H1 (cell line): ENCODE measurements around the gene MYBPHL.

Experiments
- CBX5 ChIP-seq: fragments of 300-800, 300-1000 bp; sonication (generic); IDR thresholded peaks from 2 replicates; pipeline ENCODE4 v1.7.1; 2016; ENCODE audit warnings: antibody characterized with exemption, low read length, low read depth
- CHD1 ChIP-seq: IDR thresholded peaks from 2 replicates; pipeline ENCODE4 v1.6.1; 2012; ENCODE audit warnings: low read depth, low read length, improper control_type of control experiment
- HDAC2 ChIP-seq, 2 experiments: fragments of 300-600 bp in 1 of 2; sonication (generic) in 1 of 2; IDR thresholded peaks; 2 replicates each; pipeline ENCODE4 v1.6.1; 2011 to 2012; ENCODE audit warnings: low read depth in 2 of 2, low read length in 2 of 2, mild to moderate bottlenecking in 2 of 2, moderate library complexity in 2 of 2, borderline replicate concordance in 1 of 2, inconsistent platforms in 1 of 2
- JUND ChIP-seq: IDR thresholded peaks from 2 replicates; pipeline ENCODE4 v1.6.1; 2011; ENCODE audit warnings: mild to moderate bottlenecking, improper control_type of control experiment, low read length
- KDM4A ChIP-seq: IDR thresholded peaks from one replicate; pipeline ENCODE4 v1.7.1; 2012; ENCODE audit warnings: low read depth, mild to moderate bottlenecking, moderate library complexity, low read length, inconsistent platforms; ENCODE audit not compliant: severe bottlenecking
- POLR2A ChIP-seq, 2 experiments: IDR thresholded peaks; 1 replicate in 1 of 2; 2 replicates in 1 of 2; pipeline ENCODE4 v1.6.1; 2011; ENCODE audit warnings: low read depth in 2 of 2, low read length in 2 of 2, mild to moderate bottlenecking in 2 of 2; ENCODE audit errors: control extremely low read depth in 1 of 2
- POLR2AphosphoS5 ChIP-seq: IDR thresholded peaks from 2 replicates; pipeline ENCODE4 v1.6.1; 2011; ENCODE audit warnings: low read depth, low read length
- TAF1 ChIP-seq: IDR thresholded peaks from 2 replicates; pipeline ENCODE4 v1.6.1; 2011; ENCODE audit warnings: mild to moderate bottlenecking, low read depth, low read length
- TF ChIP-seq, protein P1 (sequence below), 3 experiments: IDR thresholded peaks; 1 replicate in 2 of 3; 2 replicates in 1 of 3; pipeline versions ENCODE4 v1.5.1 to v1.6.1; 2011; ENCODE audit warnings: low read length in 3 of 3, mild to moderate bottlenecking in 3 of 3, inconsistent platforms in 2 of 3, low read depth in 1 of 3, moderate library complexity in 1 of 3; ENCODE audit not compliant: insufficient read depth in 1 of 3; ENCODE audit errors: control extremely low read depth in 1 of 3

DNA sequence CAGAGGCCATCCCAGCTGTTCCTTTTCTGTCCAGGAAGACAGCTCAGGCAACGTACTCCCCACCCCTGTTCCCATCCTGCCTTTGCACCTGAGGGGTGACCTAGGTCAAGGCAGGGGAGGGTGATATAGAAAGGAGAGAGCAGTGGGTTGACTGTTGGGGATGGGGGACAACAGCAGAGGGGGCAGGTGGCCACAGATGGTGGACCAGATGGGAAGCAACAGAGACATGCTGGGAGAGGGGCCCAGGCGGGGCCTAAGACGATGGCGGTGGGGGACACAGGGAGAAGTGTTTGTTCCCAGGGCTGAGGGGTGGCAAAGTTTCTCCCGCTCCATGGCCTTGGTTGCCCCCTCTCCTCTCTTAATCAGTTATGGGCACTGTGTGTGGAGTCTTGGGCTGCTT lies 51.1 kb downstream of the MYBPHL start:
- TF ChIP-seq, protein P1, sequence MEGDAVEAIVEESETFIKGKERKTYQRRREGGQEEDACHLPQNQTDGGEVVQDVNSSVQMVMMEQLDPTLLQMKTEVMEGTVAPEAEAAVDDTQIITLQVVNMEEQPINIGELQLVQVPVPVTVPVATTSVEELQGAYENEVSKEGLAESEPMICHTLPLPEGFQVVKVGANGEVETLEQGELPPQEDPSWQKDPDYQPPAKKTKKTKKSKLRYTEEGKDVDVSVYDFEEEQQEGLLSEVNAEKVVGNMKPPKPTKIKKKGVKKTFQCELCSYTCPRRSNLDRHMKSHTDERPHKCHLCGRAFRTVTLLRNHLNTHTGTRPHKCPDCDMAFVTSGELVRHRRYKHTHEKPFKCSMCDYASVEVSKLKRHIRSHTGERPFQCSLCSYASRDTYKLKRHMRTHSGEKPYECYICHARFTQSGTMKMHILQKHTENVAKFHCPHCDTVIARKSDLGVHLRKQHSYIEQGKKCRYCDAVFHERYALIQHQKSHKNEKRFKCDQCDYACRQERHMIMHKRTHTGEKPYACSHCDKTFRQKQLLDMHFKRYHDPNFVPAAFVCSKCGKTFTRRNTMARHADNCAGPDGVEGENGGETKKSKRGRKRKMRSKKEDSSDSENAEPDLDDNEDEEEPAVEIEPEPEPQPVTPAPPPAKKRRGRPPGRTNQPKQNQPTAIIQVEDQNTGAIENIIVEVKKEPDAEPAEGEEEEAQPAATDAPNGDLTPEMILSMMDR (IDR thresholded peaks at IDR 0.05; ENCODE audit: control extremely low read depth in 1 of 3, insufficient read depth in 1 of 3, low read depth in 1 of 3, low read length in 3 of 3) = no peak
- TF ChIP-seq JUND = no peak
- no peak for TF ChIP-seq POLR2AphosphoS5
- no peak for TF ChIP-seq KDM4A
- no peak for TF ChIP-seq POLR2A (IDR thresholded peaks at IDR 0.05; ENCODE audit: control extremely low read depth in 1 of 2, low read depth in 2 of 2, low read length in 2 of 2)
- no peak for TF ChIP-seq CHD1
- no peak for TF ChIP-seq HDAC2 (IDR thresholded peaks at IDR 0.05; ENCODE audit: borderline replicate concordance in 1 of 2, low read depth in 2 of 2, low read length in 2 of 2)
- TF ChIP-seq CBX5 = no peak
- no peak for TF ChIP-seq TAF1
